ENCODE results near the gene CCDC141.

CCDC141 gene

GRCh38 chr2:178884440-178884839 lies 165.5 kb downstream of the CCDC141 start:
- Histone ChIP-seq H3K36me3 (ENCODE audit: control insufficient read depth, insufficient read depth, low read length) (no peaks in the 10 kb centered on the region), H3K27me3 (replicated peaks; ENCODE audit: control insufficient read depth, insufficient read depth, low read length) (no peaks in the 10 kb centered on the region), H3K4me3 (replicated peaks; ENCODE audit: low read depth, low read length) (no peak overlapping the region)
- TF ChIP-seq, protein P1, sequence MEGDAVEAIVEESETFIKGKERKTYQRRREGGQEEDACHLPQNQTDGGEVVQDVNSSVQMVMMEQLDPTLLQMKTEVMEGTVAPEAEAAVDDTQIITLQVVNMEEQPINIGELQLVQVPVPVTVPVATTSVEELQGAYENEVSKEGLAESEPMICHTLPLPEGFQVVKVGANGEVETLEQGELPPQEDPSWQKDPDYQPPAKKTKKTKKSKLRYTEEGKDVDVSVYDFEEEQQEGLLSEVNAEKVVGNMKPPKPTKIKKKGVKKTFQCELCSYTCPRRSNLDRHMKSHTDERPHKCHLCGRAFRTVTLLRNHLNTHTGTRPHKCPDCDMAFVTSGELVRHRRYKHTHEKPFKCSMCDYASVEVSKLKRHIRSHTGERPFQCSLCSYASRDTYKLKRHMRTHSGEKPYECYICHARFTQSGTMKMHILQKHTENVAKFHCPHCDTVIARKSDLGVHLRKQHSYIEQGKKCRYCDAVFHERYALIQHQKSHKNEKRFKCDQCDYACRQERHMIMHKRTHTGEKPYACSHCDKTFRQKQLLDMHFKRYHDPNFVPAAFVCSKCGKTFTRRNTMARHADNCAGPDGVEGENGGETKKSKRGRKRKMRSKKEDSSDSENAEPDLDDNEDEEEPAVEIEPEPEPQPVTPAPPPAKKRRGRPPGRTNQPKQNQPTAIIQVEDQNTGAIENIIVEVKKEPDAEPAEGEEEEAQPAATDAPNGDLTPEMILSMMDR (IDR thresholded peaks at IDR 0.05; ENCODE audit: insufficient read depth, low read length, poor library complexity, severe bottlenecking), result no peak
- no peak for DNase-seq (ENCODE audit: extremely low read depth, insufficient read length)

DNA sequence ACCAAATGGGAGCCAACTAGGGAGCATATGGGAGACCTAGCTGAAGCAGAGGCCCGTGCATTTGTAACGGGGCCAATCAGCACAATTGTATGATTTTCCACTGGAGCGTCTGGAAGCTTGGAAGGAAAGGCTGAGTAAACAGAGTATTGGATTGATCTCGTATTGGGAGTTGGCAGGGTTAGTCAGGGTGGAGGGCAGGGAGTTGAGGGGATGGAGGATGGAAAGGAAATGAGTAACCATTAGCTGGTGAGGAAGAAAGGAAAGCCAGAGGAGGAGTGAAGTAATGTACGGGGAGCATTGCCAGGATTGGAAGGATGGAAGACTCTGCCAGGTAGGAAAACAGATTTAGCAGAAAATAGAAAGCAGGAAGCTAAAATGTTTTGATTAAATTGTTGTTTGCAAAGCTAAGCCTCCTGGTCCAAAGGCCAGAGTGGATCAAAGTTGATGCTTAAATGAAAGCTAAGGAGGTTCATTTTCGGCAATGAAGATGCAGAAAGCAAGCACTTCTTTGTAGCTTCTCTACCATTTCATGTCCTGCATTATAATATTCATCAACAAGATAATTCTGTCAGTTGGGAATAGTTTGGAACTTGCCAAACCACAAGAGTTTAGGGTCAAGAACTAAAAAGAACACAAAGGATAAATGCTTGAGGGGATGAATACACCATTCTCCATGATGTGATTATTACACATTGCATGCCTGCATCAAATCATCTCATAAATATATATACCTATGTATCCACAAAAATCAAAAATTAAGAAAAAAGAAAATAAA lies 167.1 kb downstream of the CCDC141 start:
- H3K4me3 ChIP-seq (replicated peaks; ENCODE audit: low read depth, low read length), result no peak overlapping the region
- no peak for DNase-seq (ENCODE audit: extremely low read depth, insufficient read length)
- TF ChIP-seq, protein P1 (IDR thresholded peaks at IDR 0.05; ENCODE audit: insufficient read depth, low read length, poor library complexity, severe bottlenecking), result no peak
- H3K27me3 ChIP-seq (replicated peaks; ENCODE audit: control insufficient read depth, insufficient read depth, low read length), result no peaks in the 10 kb centered on the region
- no peaks in the 10 kb centered on the region for H3K36me3 ChIP-seq (ENCODE audit: control insufficient read depth, insufficient read depth, low read length)

DNA sequence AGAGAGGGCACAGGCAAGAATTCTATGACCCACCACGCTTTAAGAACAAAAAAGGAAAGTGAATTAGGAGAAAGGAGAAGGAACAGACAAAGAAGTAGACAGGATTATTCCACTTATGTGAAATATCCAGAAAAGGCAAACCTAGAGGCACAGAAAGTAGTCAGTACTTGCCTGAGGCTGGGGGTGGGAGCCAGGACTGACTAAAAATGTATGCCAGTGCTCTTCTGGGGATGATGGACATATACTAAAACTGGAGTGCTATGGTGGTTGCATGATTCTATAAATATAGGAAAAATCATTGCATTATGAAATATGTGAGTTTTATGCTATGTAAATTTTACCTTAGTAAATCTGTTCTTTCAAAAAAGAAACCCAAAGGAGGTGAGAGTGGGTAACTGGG lies 168.9 kb downstream of the CCDC141 start:
- TF ChIP-seq, protein P1 (IDR thresholded peaks at IDR 0.05; ENCODE audit: insufficient read depth, low read length, poor library complexity, severe bottlenecking), result no peak
- Histone ChIP-seq H3K36me3 (ENCODE audit: control insufficient read depth, insufficient read depth, low read length) (no peaks in the 10 kb centered on the region), H3K4me3 (replicated peaks; ENCODE audit: low read depth, low read length) (no peak overlapping the region)

GRCh38 chr2:178880257-178880656 lies 169.7 kb downstream of the CCDC141 start:
- no peaks in the 10 kb centered on the region for H3K27me3 ChIP-seq (replicated peaks; ENCODE audit: control insufficient read depth, insufficient read depth, low read length)

More for the DNA sequence above, 168.9 kb downstream of the CCDC141 start:
- H3K27me3 ChIP-seq (replicated peaks; ENCODE audit: control insufficient read depth, insufficient read depth, low read length), result no peaks in the 10 kb centered on the region
- no peak for DNase-seq (ENCODE audit: extremely low read depth, insufficient read length)

DNA sequence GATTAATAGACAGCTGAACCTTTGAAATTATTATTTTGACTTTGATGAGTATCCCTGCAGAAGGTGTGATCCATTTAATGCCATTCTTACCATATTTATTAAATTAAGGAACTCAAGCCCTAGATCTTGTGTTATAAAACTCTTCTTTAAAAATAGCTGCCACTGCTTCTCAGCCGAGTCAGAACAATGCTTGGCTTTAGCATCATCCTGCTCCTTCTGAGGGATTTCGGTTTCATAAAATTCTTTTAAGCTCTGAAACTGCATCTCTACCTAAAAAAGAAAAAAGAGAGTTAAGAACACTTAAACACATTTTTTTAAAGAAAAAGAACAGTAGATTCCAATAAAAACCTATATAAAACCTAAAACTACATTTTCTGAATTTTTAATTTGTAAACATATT lies 172.1 kb downstream of the CCDC141 start:
- H3K36me3 ChIP-seq (ENCODE audit: control insufficient read depth, insufficient read depth, low read length), result no peaks in the 10 kb centered on the region
- no peak for DNase-seq (ENCODE audit: extremely low read depth, insufficient read length)
- TF ChIP-seq, protein P1 (IDR thresholded peaks at IDR 0.05; ENCODE audit: insufficient read depth, low read length, poor library complexity, severe bottlenecking), result no peak

More at GRCh38 chr2:178880257-178880656, 169.7 kb downstream of the CCDC141 start:
- TF ChIP-seq, protein P1 (IDR thresholded peaks at IDR 0.05; ENCODE audit: insufficient read depth, low read length, poor library complexity, severe bottlenecking), result no peak
- DNase-seq (ENCODE audit: extremely low read depth, insufficient read length), result no peak
- no peak overlapping the region for H3K4me3 ChIP-seq (replicated peaks; ENCODE audit: low read depth, low read length)
- no peaks in the 10 kb centered on the region for H3K36me3 ChIP-seq (ENCODE audit: control insufficient read depth, insufficient read depth, low read length)

More for the DNA sequence above, 172.1 kb downstream of the CCDC141 start:
- Histone ChIP-seq H3K4me3 (replicated peaks; ENCODE audit: low read depth, low read length) (no peak overlapping the region), H3K27me3 (replicated peaks; ENCODE audit: control insufficient read depth, insufficient read depth, low read length) (no peaks in the 10 kb centered on the region)

All from GM06990 (cell line).